GM08714 (cell line): Measurements from ENCODE around the gene TPD52L1.

Experiments
- H3K4me3 ChIP-seq: fragments of 200-500 bp; sonication (Bioruptor generic); 2 replicates; pipeline ENCODE4 v1.5.1; 2014; ENCODE audit warnings: mild to moderate bottlenecking, low read length, inconsistent platforms
- ZNF274 ChIP-seq: IDR thresholded peaks from 2 replicates; pipeline ENCODE4 v1.6.1; 2012; ENCODE audit warnings: mild to moderate bottlenecking, low read depth, low read length

The TPD52L1 gene

DNA sequence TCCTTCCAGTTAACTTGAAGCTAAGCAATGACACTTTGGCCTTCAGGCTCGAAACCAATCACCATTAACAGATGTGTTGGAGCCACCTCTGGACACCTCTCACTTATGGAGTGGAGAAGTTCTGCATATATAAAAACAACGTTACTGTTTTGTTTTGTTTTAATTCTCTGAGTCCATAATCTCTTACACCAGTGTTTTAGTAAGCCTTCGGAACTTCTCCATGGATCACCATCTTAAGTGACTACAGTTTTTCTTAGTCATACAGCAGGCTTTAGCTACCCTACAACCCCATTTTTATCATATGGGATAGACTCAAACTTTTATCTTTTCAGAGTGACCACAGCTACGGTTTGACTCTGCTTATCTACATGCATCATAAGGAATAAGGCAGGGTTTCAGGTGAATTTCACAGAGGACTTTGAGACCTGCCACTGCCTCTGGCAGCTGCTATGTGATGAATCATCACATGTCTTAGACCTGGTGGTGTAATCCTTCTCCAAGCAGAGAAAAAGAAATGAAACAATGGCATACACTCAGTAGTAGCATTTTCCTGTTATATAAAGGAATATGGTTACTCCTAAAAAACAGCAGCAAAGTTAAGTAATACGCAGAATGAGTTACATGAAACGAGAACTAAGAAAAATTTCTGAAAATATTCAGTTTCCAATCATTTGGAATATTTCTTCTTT is 153.7 kb downstream of the TPD52L1 start:
- no peak overlapping the region for H3K4me3 ChIP-seq
- no peak for TF ChIP-seq ZNF274

DNA sequence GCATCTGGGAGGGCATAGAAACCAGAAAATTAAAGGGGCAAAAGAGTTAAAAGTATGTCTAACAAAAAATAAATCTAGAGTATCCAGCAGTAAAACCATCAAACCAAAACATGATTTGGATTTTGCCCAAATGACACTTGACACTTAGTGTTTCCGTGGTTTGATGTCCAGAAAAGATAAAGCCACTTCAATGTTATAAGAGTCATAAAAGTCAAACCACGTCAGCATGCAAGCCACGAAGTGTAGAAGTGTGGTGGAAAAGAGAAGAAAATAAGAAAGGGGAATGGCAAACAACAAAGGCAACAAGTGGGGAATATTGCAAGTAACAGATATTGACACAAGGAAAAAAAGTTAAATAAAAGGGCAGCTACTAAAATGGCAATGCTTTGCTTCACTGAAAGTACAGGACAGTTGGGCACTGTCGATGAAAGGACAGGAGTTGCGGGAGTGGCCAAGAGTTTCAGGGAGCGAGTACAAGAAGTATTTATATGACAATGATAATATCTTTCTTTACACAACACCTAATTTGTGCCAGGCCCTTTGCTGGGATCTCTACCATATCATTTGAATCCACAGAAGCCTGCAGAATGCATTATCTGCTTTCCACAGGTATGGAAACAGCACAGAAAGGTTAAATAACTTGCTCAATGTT is 154.5 kb downstream of the TPD52L1 start:
- no peak for TF ChIP-seq ZNF274
- H3K4me3 ChIP-seq: no peak overlapping the region

DNA sequence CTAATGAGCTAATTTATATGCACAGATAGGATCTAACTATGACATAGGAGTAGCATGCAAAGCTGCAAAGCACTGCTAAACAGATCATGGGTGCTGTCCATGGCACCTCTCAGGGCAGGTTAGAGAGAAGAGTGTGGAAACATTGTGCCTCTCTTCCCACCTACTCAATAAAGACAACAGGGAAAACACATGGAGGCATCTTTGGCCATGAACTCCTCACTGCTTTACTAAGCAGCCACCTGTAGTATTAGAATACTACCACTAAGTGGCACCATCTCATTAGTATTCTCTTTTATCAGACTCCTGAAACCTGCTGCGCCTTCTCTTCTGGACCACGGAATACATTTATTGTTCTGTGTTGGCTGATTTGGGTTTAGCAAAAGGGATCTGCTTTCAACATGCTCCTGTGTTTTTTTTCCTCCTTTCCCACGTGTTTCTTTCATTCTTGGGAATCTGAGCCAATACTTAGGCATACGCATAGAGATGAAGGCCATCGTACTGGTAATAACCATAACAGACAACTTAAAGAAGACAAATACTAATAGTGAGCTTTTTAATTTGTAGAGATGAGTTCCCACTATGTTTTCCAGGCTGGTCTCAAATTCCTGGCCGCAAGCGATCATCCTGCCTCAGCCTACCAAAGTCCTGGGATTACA is 157.5 kb downstream of the TPD52L1 start:
- H3K4me3 ChIP-seq: no peak overlapping the region
- no peak for TF ChIP-seq ZNF274

DNA sequence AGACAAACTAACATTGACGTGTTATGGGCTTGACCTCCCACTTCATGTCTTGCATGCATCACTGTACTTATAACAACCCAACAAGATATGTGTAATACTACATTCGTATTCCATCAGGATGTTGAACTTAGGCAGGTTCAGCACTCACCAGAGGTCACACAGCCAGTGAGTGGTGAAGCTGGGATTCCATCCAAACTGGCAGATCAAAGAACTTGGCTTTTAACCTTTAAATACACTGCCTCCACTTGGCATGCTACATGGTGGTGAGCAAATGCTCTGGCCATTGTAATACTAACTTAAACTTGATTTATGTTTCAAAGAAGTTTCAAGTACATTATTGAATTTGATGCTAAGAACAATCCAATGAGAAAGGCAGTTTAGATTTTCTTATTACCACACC is 158.9 kb downstream of the TPD52L1 start:
- no peak overlapping the region for H3K4me3 ChIP-seq

DNA sequence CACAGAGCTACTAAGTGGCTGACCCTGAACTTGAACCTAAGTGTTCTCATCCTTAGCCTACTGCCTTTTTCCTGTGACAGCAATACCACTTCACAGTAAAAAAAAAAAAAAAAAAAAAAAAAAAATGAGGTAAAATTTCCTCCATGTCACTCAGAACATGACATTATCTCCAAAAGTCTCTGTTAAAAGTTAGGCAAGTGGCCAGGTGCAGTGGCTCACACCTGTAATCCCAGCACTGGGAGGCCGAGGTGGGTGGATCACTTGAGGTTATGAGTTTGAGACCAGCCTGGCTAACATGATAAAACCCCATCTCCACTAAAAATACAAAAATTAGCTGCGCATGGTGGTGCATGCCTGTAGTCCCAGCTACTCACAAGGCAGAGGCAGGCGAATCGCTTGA is 159.4 kb downstream of the TPD52L1 start:
- no peak for TF ChIP-seq ZNF274
- no peak overlapping the region for H3K4me3 ChIP-seq

More for the DNA sequence above, 158.9 kb downstream of the TPD52L1 start:
- no peak for TF ChIP-seq ZNF274
